OCI-LY7 (cell line): ENCODE data around the gene PTCH1. TPM values are rescaled to one million over a fixed set of nuclear protein-coding genes. Genes with fewer than 3 reads are reported as not detected.

Experiments used
- BruUV-seq: library from RNA; stranded (reverse); fragments of 400-500 nt; replicated peaks from 2 replicates; lab custom pipeline; 2021; lab: Mats Ljungman, UMichigan
- CTCF ChIA-PET: fragments of 300-600 bp; sonication (Branson Sonifier 250); formaldehyde crosslinking; loops from one replicate; lab custom pipeline; 2022; ENCODE audit warnings: antibody characterized with exemption; ENCODE audit not compliant: unreplicated experiment; lab: Charles Lee
- POLR2A ChIA-PET: fragments of 300-600 bp; sonication (Branson Sonifier 250); formaldehyde crosslinking; loops from one replicate; lab custom pipeline; 2022; ENCODE audit warnings: antibody characterized with exemption; lab: Charles Lee
- DNase-seq: peaks from one replicate; pipeline ENCODE4 v3.0.0-alpha.2; 2015; ENCODE audit warnings: low spot score
- H2AFZ ChIP-seq: fragments of 200-600 bp; sonication (generic), shearing (Covaris generic); 2 replicates; pipeline ENCODE4 v1.6.1; 2014; ENCODE audit warnings: mild to moderate bottlenecking, antibody characterized with exemption, low read length, moderate library complexity
- H3K27ac ChIP-seq: fragments of 200-600 bp; sonication (generic); 2 replicates; pipeline ENCODE4 v1.5.1; 2014; ENCODE audit warnings: mixed run types, low read depth, mild to moderate bottlenecking, moderate library complexity, low read length, inconsistent platforms; ENCODE audit not compliant: poor library complexity, severe bottlenecking
- H3K36me3 ChIP-seq: fragments of 200-600 bp; sonication (generic); 2 replicates; pipeline ENCODE4 v1.6.1; 2014; ENCODE audit warnings: mild to moderate bottlenecking, antibody characterized with exemption, low read length, moderate library complexity, mixed read lengths; ENCODE audit not compliant: insufficient read depth
- H3K4me1 ChIP-seq: fragments of 200-600 bp; sonication (generic); 2 replicates; pipeline ENCODE4 v1.5.1; 2014; ENCODE audit warnings: mild to moderate bottlenecking, low read length; ENCODE audit not compliant: insufficient read depth, poor library complexity, severe bottlenecking
- H3K4me2 ChIP-seq: fragments of 200-600 bp; sonication (generic); 2 replicates; pipeline ENCODE4 v1.6.1; 2014; ENCODE audit warnings: mild to moderate bottlenecking, low read length
- H3K4me3 ChIP-seq: fragments of 200-600 bp; sonication (generic); 2 replicates; pipeline ENCODE4 v1.5.1; 2014; ENCODE audit warnings: mild to moderate bottlenecking, low read depth, low read length; ENCODE audit not compliant: poor library complexity, severe bottlenecking
- H3K79me2 ChIP-seq: fragments of 200-600 bp; sonication (generic); 2 replicates; pipeline ENCODE4 v1.6.1; 2016; ENCODE audit warnings: low read depth, mild to moderate bottlenecking, low read length, moderate library complexity, mixed read lengths; ENCODE audit not compliant: insufficient read depth
- H3K9me2 ChIP-seq: fragments of 200-600 bp; sonication (generic); 2 replicates; pipeline ENCODE4 v1.6.1; 2016; ENCODE audit warnings: mild to moderate bottlenecking, low read length, mixed read lengths; ENCODE audit not compliant: insufficient read depth
- H3K9me3 ChIP-seq: fragments of 200-600 bp; sonication (generic); 2 replicates; pipeline ENCODE4 v1.6.1; 2014; ENCODE audit warnings: mild to moderate bottlenecking, mixed run types, low read length, mixed read lengths
- H4K20me1 ChIP-seq: fragments of 200-600 bp; sonication (generic); 2 replicates; pipeline ENCODE4 v1.6.1; 2014; ENCODE audit warnings: mild to moderate bottlenecking, antibody characterized with exemption, low read length, moderate library complexity, mixed read lengths; ENCODE audit not compliant: insufficient read depth
- EZH2phosphoT487 ChIP-seq: fragments of 200-600 bp; sonication (generic); IDR thresholded peaks from 2 replicates; pipeline ENCODE4 v1.6.1; 2018; ENCODE audit warnings: low read depth, borderline replicate concordance, mild to moderate bottlenecking, mixed run types, antibody characterized with exemption, low read length, moderate library complexity, mixed read lengths
- intact Hi-C: fragments of 100-400 bp; cut with micrococcal nuclease; formaldehyde crosslinking; loops from one replicate; pipeline ENCODE4 v1.10.0; 2022; ENCODE audit not compliant: unreplicated experiment
- total RNA-seq, 2 experiments: library from RNA; depleted of rRNA in 1 of 2; stranded (reverse); fragments of >200 nt in 1 of 2; shearing (Covaris generic) in 1 of 2; gene quantifications; 2 replicates each; pipeline ENCODE4 v1.2.3, GENCODE V29; 2014 to 2022
- TF ChIP-seq, protein P1 (sequence below): fragments of 200-600 bp; sonication (generic); conservative IDR thresholded peaks from 2 replicates; pipeline ENCODE4 v1.5.1; 2014; ENCODE audit warnings: mild to moderate bottlenecking, antibody characterized with exemption, low read length, moderate library complexity, mixed read lengths

Gene PTCH1
- total RNA-seq, 2 experiments from 2014 or later: 13.1 to 36.1 TPM

DNA sequence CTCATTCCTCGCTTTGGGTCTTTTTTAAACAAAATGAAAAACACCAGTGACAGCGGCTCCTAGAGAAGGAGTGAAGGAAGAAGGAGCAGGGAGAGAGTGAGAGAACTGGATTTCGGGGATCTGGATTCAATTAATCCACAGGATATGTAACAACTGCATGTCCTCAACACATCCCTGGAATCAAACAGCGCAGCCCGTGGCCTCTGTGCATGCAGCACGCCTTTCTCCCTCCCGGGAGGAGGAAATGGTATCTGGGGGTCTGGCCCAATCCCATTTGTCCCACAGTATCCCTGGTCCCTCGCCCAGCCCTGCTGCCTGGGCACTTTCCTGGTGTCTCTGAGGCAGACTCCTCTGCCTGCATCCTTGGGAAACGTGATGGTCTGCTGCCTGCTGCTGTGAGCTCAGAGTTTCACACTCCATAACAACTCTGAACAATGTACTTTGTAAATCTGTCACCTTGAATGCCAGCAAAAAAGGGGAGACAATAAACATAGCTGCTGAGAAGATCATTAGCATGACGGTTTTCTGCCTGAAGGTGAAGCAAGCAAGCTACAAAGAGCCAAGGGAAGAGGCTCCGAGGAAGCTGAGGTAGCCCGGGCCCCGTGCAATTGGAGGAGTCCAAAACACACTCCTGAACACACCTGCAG is 56.1 kb downstream of the PTCH1 start:
- no peaks in the 10 kb centered on the region for H4K20me1 ChIP-seq
- POLR2A ChIA-PET: no interaction called here
- H2AFZ ChIP-seq: no peak overlapping the region
- peak overlapping the region; percentile 70; the same call in 1 of the 2 replicates for H3K4me2 ChIP-seq
- intact Hi-C loops: no loop called here
- no peak overlapping the region for H3K27ac ChIP-seq
- no peaks in the 10 kb centered on the region for H3K9me3 ChIP-seq
- peaks cover 73% of the 10 kb centered on the region for H3K36me3 ChIP-seq
- CTCF ChIA-PET: no interaction called here
- H3K9me2 ChIP-seq: no peaks in the 10 kb centered on the region
- TF ChIP-seq, protein P1, sequence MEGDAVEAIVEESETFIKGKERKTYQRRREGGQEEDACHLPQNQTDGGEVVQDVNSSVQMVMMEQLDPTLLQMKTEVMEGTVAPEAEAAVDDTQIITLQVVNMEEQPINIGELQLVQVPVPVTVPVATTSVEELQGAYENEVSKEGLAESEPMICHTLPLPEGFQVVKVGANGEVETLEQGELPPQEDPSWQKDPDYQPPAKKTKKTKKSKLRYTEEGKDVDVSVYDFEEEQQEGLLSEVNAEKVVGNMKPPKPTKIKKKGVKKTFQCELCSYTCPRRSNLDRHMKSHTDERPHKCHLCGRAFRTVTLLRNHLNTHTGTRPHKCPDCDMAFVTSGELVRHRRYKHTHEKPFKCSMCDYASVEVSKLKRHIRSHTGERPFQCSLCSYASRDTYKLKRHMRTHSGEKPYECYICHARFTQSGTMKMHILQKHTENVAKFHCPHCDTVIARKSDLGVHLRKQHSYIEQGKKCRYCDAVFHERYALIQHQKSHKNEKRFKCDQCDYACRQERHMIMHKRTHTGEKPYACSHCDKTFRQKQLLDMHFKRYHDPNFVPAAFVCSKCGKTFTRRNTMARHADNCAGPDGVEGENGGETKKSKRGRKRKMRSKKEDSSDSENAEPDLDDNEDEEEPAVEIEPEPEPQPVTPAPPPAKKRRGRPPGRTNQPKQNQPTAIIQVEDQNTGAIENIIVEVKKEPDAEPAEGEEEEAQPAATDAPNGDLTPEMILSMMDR: no peak
- no peak for TF ChIP-seq EZH2phosphoT487
- no TSS peak for BruUV-seq
- H3K4me3 ChIP-seq: no peak overlapping the region
- H3K79me2 ChIP-seq: peaks cover 5% of the 10 kb centered on the region; the same call in 1 of the 2 replicates
- DNase-seq: no peak
- peaks cover 47% of the 10 kb centered on the region for H3K4me1 ChIP-seq

DNA sequence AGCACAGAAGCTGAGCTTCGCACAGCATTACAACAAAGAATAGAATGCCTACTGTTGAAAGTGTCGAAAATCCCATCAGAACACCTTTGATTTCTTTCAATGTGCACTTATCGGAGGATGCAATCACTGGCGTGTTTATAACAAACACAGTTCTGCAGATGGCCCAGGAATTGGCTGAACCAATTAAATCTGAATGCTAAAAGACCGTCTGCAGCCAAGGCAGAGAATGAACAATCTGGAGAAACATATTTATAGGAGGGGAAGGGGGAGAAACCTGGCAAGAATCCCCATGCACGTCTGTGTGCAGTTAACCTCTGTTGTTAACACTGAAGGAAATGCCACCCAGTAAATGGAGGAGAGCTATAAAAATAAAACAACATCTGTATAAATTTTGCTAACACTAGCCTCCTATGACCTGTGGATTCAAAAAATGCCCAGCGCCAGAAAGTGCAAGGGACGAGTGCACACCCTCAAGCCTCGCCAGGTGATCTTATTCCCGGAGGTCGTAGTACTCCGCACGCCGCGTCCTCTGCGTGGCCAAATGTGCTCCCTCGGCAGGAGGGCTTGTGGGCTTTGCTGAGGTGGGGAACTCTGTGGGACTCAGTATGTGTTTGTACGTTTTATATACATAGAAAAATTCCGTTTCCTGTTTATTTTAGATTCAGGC is 56.8 kb downstream of the PTCH1 start:
- no peak for TF ChIP-seq EZH2phosphoT487
- TF ChIP-seq, protein P1: no peak
- BruUV-seq: no TSS peak
- H3K79me2 ChIP-seq: peaks cover 5% of the 10 kb centered on the region; the same call in 1 of the 2 replicates
- peaks cover 40% of the 10 kb centered on the region for H3K4me1 ChIP-seq
- CTCF ChIA-PET: no interaction called here
- H4K20me1 ChIP-seq: no peaks in the 10 kb centered on the region
- no peak overlapping the region for H2AFZ ChIP-seq
- H3K27ac ChIP-seq: no peak overlapping the region
- H3K36me3 ChIP-seq: peaks cover 73% of the 10 kb centered on the region
- no peak overlapping the region for H3K4me3 ChIP-seq
- H3K4me2 ChIP-seq: no peak overlapping the region
- DNase-seq: no peak
- no peaks in the 10 kb centered on the region for H3K9me3 ChIP-seq
- intact Hi-C loops: no loop called here
- H3K9me2 ChIP-seq: no peaks in the 10 kb centered on the region
- POLR2A ChIA-PET: no interaction called here

DNA sequence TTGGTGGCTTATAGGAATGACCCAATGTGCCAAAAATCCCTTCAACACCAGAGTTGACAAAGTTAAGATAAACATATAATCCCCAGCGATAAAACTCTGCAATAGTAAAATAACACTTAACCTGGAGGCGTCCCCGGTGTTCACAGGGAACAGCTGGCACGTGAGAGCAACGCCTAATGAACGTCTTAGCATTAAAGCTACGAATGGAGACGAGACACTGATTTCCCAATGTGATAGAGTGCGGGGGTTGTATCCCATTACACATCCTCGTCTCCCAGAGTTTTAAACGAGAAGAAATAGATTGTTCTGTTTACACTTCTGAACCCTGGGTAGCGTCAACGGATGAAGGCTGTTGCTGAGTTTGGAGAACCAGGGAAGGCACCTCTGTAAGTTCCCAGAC is 57.6 kb downstream of the PTCH1 start:
- Histone ChIP-seq H4K20me1 (no peaks in the 10 kb centered on the region), H3K4me3 (no peak overlapping the region), H3K9me3 (no peaks in the 10 kb centered on the region), H3K27ac (no peak overlapping the region), H3K4me1 (peaks cover 32% of the 10 kb centered on the region), H3K9me2 (no peaks in the 10 kb centered on the region), H3K79me2 (peaks cover 5% of the 10 kb centered on the region; the same call in 1 of the 2 replicates), H3K36me3 (peaks cover 73% of the 10 kb centered on the region), H2AFZ (no peak overlapping the region), H3K4me2 (no peak overlapping the region)
- no peak for TF ChIP-seq EZH2phosphoT487
- TF ChIP-seq, protein P1: no peak
- BruUV-seq: no TSS peak
- no peak for DNase-seq
- CTCF ChIA-PET: no interaction called here
- intact Hi-C loops: no loop called here
- POLR2A ChIA-PET: no interaction called here
